Subcutaneous abdominal adipose tissue (tissue), 5 donors: ENCODE results near the gene OTP.
A peak's percentile ranks its signal among the peaks of the same experiment; 100 is the strongest.

Experiments used
- H3K27ac ChIP-seq: one replicate; pipeline ENCODE4 v1.7.0; 2013; ENCODE audit warnings: low read depth, mild to moderate bottlenecking, inconsistent platforms, low read length, moderate library complexity
- H3K27me3 ChIP-seq, 5 donors: one replicate each; pipeline ENCODE4 v1.7.0; 2013; ENCODE audit warnings: low read length in 5 of 5, inconsistent platforms in 1 of 5; ENCODE audit not compliant: control insufficient read depth in 5 of 5, insufficient read depth in 4 of 5
- H3K36me3 ChIP-seq, 5 donors: one replicate each; pipeline ENCODE4 v1.7.0; 2013; ENCODE audit warnings: low read length in 5 of 5; ENCODE audit not compliant: control insufficient read depth in 5 of 5, insufficient read depth in 5 of 5
- H3K4me1 ChIP-seq, 5 donors: one replicate each; pipeline ENCODE4 v1.7.0; 2013; ENCODE audit warnings: low read length in 5 of 5, mild to moderate bottlenecking in 3 of 5, moderate library complexity in 1 of 5; ENCODE audit not compliant: control insufficient read depth in 5 of 5, insufficient read depth in 5 of 5
- H3K4me3 ChIP-seq, 5 donors: one replicate each; pipeline ENCODE4 v1.7.0; 2013; ENCODE audit warnings: low read length in 5 of 5, low read depth in 1 of 5
- H3K9ac ChIP-seq, 5 donors: one replicate each; pipeline ENCODE4 v1.7.0; 2013; ENCODE audit warnings: low read length in 5 of 5, mild to moderate bottlenecking in 4 of 5, moderate library complexity in 3 of 5
- H3K9me3 ChIP-seq, 5 donors: one replicate each; pipeline ENCODE4 v1.7.0; 2013; ENCODE audit warnings: low read length in 5 of 5; ENCODE audit not compliant: control insufficient read depth in 5 of 5
- donor health status: healthy.
- donor health status: healthy.
- donor health status: healthy.
- donor health status: healthy.
- donor health status: healthy.

OTP gene

DNA sequence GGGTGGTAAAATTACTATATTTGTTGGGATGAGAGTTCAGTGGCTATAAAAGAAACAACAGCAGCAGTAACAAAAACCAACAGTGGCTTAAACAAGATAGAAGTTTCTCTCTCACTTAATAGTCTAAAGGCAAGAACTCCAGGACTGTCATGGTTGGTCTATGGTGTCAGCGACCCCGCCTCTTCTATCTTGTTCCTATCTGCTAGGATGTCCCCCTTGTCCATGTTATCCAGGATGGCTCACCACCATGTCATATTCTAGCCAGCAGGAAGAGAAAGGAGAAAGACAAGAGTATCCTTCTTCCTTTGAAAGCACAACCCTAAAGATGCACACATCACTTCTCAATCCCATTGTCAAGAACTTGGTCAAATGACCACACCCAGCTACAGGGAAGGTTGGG lies 11.3 kb upstream of the OTP start:
- H3K27ac ChIP-seq: no peak overlapping the region
- no peaks in the 10 kb centered on the region for H3K36me3 ChIP-seq
- H3K9ac ChIP-seq: no peak overlapping the region
- no peaks in the 10 kb centered on the region for H3K9me3 ChIP-seq
- no peak overlapping the region for H3K4me3 ChIP-seq
- peaks cover 0 to 8% (median 4%) of the 10 kb centered on the region in 5 donors for H3K4me1 ChIP-seq
- H3K27me3 ChIP-seq: peaks cover under 1 to 21% (median 7%) of the 10 kb centered on the region in 5 donors

- H3K4me3 ChIP-seq: peak overlapping the region in 2 of 5 donors; percentile 53 to 60
- H3K9ac ChIP-seq: peak overlapping the region in 1 of 5 donors; percentile 56
- no peaks in the 10 kb centered on the region for H3K36me3 ChIP-seq
- peaks cover 3 to 21% (median 17%) of the 10 kb centered on the region in 5 donors for H3K4me1 ChIP-seq
- H3K27me3 ChIP-seq: peaks cover 35 to 56% (median 39%) of the 10 kb centered on the region in 5 donors
- H3K27ac ChIP-seq: no peak overlapping the region
- H3K9me3 ChIP-seq: no peaks in the 10 kb centered on the region
Observed at GRCh38 chr5:77645995-77646639, 7.6 kb upstream of the OTP start.

DNA sequence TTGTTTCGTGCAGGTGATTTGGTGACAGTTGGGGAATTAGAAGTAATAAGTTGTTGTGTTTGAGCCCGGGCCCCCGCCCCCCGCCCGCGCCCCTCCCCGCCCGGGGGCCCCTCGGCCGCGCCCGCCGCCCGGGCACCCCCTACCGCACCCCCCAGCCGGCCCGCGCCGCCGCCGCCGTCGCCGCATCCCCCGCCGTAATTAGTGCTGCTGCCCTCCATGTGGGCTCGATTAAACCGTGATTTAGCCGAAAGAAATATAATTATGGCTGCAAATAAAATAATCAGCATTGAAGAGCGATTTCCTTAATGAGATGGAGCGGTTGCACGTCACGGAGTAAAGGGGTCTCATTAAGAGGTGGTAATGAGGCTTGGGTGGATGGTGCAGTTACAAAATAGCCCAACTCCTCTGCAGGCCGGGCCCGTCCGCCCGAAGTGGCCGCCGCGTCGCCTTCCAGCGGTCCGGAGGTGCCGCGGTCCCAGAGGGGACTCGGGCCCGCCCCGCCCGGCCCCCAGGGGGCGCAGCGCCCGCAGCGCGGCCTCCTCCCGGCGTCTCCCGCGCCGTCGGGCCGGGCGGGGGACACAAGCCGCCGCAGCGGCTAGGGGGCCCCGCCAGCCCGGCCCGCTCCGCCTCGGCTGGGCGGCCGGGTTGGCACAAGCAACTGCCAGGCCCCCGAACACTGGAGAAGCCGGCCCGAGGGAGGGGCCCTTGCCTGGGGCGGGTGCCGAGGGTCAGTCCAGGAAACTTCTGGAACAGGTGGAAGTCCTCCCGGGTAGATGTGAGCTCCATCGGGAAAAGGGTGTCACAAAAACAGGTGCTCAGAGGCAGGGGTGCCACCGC lies 6.9 kb upstream of the OTP start:
- peak overlapping the region; percentile 37 to 66 (median 53) for H3K4me3 ChIP-seq
- H3K4me1 ChIP-seq: peaks cover 3 to 27% (median 17%) of the 10 kb centered on the region in 5 donors

DNA sequence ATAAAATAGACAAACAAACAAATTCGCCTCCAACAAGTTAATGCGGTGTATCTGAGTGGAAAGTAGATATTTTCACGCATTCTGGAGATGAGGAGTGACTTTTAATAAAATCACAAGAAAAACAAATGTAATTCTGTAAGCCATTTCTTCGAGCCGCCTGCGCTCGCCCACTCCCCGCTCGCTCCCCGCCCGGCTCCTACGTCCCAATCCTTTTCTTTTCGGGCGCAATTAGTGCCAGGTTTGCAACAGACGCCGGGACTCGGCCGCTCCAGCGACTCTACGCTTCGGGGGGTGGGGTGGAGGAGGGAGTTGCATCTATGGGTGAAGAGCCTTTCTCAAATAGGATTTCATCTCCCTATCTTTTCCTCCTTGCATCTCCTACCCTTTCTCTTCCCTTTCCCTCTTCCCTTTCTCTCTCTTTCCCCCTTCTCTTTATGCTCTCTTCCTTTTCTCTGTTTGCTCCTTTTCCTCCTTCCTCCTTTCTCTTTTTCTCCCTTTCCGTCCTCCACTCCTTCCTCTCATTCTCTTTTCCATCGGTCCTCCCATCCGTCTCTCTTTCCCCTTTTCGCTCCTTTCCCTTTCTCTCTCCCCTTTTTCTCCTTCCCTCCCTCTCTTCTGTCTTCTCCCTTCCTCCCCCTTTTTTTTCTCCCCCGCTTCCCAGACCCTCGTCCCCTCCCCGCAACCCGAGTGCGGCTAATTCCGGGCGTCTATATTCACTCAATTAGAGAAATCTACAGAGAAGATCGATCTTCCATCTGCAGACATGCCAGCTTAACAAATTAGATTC lies 6.1 kb upstream of the OTP start:
- peaks cover 50 to 63% (median 54%) of the 10 kb centered on the region in 5 donors for H3K27me3 ChIP-seq
- H3K9me3 ChIP-seq: no peaks in the 10 kb centered on the region
- peak overlapping the region in 2 of 5 donors; percentile 44 for H3K4me3 ChIP-seq
- H3K9ac ChIP-seq: no peak overlapping the region
- H3K27ac ChIP-seq: no peak overlapping the region
- H3K36me3 ChIP-seq: no peaks in the 10 kb centered on the region
- peaks cover 3 to 32% (median 20%) of the 10 kb centered on the region in 5 donors for H3K4me1 ChIP-seq

More for the DNA sequence above, 6.9 kb upstream of the OTP start:
- peaks cover 42 to 63% (median 46%) of the 10 kb centered on the region in 5 donors for H3K27me3 ChIP-seq
- no peaks in the 10 kb centered on the region for H3K36me3 ChIP-seq
- H3K27ac ChIP-seq: no peak overlapping the region
- peak overlapping the region in 1 of 5 donors; percentile 56 for H3K9ac ChIP-seq
- no peaks in the 10 kb centered on the region for H3K9me3 ChIP-seq

DNA sequence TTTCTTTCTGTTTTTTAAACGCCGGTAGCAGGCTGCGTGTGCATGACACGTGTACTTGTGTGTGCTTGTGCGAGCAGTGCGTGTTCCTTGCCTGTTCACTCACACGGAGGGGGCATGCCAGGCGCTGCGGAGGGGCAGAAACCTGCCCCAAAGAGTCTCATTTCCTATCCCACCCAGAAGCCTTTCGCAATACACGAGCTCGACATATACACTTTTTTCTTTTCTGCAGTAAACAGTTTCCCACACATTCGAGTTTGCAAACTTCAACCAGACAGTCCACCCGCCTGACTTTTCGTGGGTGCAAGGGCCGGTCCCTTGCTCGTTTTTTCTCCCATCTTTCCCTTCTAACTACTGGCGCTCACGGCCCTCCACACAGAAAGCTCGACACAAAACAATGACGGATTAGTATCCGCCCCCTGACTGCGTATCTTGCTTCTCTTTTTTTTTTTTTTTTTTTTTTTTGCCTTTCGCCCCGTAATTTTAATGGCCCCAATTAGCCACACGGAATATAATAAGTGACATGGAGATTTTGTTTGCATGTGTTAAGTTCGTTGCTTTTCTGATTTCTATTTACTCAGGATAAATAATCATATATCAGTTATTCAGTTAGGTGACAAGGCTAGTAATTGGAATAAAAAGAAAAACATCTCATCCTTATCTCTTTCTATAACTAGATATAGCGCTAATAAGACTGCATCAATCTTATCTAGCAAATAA lies 5.3 kb upstream of the OTP start:
- Histone ChIP-seq H3K9me3 (no peaks in the 10 kb centered on the region), H3K4me3 (peak overlapping the region in 3 of 5 donors; percentile 22 to 30 (median 22)), H3K27ac (no peak overlapping the region), H3K36me3 (no peaks in the 10 kb centered on the region), H3K4me1 (peaks cover 3 to 36% (median 22%) of the 10 kb centered on the region in 5 donors), H3K27me3 (peaks cover 57 to 70% (median 62%) of the 10 kb centered on the region in 5 donors), H3K9ac (no peak overlapping the region)

GRCh38 chr5:77642738-77643653 lies 4.5 kb upstream of the OTP start:
- Histone ChIP-seq H3K9ac (no peak overlapping the region), H3K27me3 (peaks cover 64 to 76% (median 70%) of the 10 kb centered on the region in 5 donors), H3K27ac (no peak overlapping the region), H3K4me1 (peaks cover 3 to 40% (median 27%) of the 10 kb centered on the region in 5 donors), H3K36me3 (no peaks in the 10 kb centered on the region), H3K4me3 (peak overlapping the region in 1 of 5 donors; percentile 30), H3K9me3 (no peaks in the 10 kb centered on the region)

DNA sequence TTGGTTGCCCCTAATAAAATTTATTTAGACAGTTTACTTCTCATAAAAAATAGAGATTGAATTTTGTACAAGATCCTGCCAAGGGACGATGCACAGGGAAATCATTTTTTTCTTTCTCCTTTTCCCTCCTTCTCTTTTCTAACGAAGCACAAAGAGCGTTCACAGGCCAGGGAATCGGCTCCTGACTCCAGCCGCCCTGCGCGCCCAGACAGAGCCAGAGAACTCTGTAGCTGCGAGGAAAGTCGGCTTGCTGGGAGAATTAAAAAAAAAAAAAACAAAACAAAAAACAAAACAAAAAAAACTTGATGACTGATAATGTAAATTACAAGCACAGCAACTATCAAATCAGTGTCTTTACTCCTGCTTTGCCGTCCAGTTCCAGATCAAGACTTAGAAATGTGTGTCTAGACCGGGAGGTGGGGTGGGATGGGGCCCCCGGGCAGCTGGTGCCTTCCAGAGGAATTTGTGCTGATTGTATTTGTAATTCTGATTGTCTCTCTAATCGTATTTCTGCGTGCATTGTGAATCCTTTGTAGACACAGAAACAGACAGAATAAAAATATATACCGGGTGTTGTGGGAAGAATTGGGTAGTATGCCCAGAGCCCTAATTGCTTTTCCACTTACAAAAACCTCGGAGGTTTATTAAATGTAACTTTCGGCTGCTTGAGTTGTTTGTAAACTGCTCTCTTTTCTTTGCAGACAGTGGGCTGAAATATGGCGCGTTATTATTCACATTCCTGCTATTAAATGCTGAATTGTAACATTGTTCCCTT lies 3.6 kb upstream of the OTP start:
- Histone ChIP-seq H3K9me3 (no peaks in the 10 kb centered on the region), H3K27me3 (peaks cover 70 to 82% (median 78%) of the 10 kb centered on the region in 5 donors)

GRCh38 chr5:77641397-77641943 lies 3.0 kb upstream of the OTP start:
- no peak overlapping the region for H3K27ac ChIP-seq
- peaks cover 4 to 53% (median 35%) of the 10 kb centered on the region in 5 donors for H3K4me1 ChIP-seq
- H3K9me3 ChIP-seq: no peaks in the 10 kb centered on the region
- H3K27me3 ChIP-seq: peaks cover 77 to 89% (median 85%) of the 10 kb centered on the region in 5 donors
- H3K36me3 ChIP-seq: no peaks in the 10 kb centered on the region
- no peak overlapping the region for H3K4me3 ChIP-seq
- no peak overlapping the region for H3K9ac ChIP-seq

More for the DNA sequence above, 3.6 kb upstream of the OTP start:
- Histone ChIP-seq H3K27ac (no peak overlapping the region), H3K36me3 (no peaks in the 10 kb centered on the region), H3K9ac (no peak overlapping the region), H3K4me1 (peaks cover 4 to 46% (median 32%) of the 10 kb centered on the region in 5 donors), H3K4me3 (no peak overlapping the region)
